Activated naive CD8-positive, alpha-beta T cell treated with anti-CD3 and anti-CD28 coated beads, Interleukin-2, amount 10 ng/mL, durations not matched to agents 7 days and 5 days (primary cell): ENCODE measurements around the gene SIRT2. TPM values are rescaled to one million over a fixed set of nuclear protein-coding genes. Genes with fewer than 3 reads are reported as not detected.

Source experiments
- ATAC-seq: fragments of 150-1000 bp; cut with Tn5 transposase; one replicate; pipeline ENCODE4 v1.10.0; 2021; ENCODE audit warnings: low read depth, moderate library complexity
- POLR2A ChIA-PET: fragments of 350-600 bp; sonication (Branson Sonifier 250); formaldehyde crosslinking; loops from one replicate; lab custom pipeline; 2021; ENCODE audit warnings: antibody characterized with exemption; lab: Charles Lee
- DNase-seq: peaks from one replicate; pipeline ENCODE4 v3.0.0; 2021
- H3K27ac Mint-ChIP-seq: one replicate; pipeline ENCODE4 v1.8.0; 2022; ENCODE audit warnings: mild to moderate bottlenecking, mixed read lengths
- H3K27me3 Mint-ChIP-seq: one replicate; pipeline ENCODE4 v1.8.0; 2022; ENCODE audit warnings: mild to moderate bottlenecking, moderate library complexity, mixed read lengths
- H3K36me3 Mint-ChIP-seq: one replicate; pipeline ENCODE4 v1.8.0; 2021; ENCODE audit warnings: mild to moderate bottlenecking, mixed read lengths
- H3K4me1 Mint-ChIP-seq: one replicate; pipeline ENCODE4 v1.8.0; 2021; ENCODE audit warnings: mixed read lengths
- H3K4me3 Mint-ChIP-seq: one replicate; pipeline ENCODE4 v1.8.0; 2022; ENCODE audit warnings: mild to moderate bottlenecking, moderate library complexity, mixed read lengths
- H3K9me3 Mint-ChIP-seq: one replicate; pipeline ENCODE4 v1.8.0; 2021; ENCODE audit warnings: mixed read lengths
- total RNA-seq, 2 experiments: library from RNA; stranded (reverse); gene quantifications; one replicate each; pipeline ENCODE4 v1.2.3, GENCODE V29; 2021

SIRT2 gene
- total RNA-seq, 2 experiments from 2014 or later: 46.6 to 49.1 TPM

GRCh38 chr19:38850436-38850975, 48.9 kb downstream of the SIRT2 start:
- ATAC-seq (peak; percentile 82), DNase-seq (peak; percentile 95)
- Mint-ChIP-seq H3K27me3 (no peaks in the 10 kb centered on the region), H3K4me1 (peaks cover 36% of the 10 kb centered on the region), H3K27ac (peak overlapping the region; percentile 100), H3K9me3 (no peaks in the 10 kb centered on the region), H3K36me3 (peaks cover 27% of the 10 kb centered on the region), H3K4me3 (peak overlapping the region; percentile 97)
- POLR2A ChIA-PET: interaction anchor here (0.8 to 7.3 kb wide), 8 partner anchors 8 to 448 kb away, joined by 3 to 161 read pairs (median 6); partner anchors contain the start of genes ECH1, EIF3K, FAM98C and NFKBIB

- H3K36me3 Mint-ChIP-seq: peaks cover 30% of the 10 kb centered on the region
Measured at GRCh38 chr19:38849860-38850435, 49.5 kb downstream of the SIRT2 start, which contains the start of gene HNRNPL. HNRNPL (minus strand) TSS chr19:38849986; CDS start chr19:38849966, 20 bp downstream.

GRCh38 chr19:38849147-38849859, 50.1 kb downstream of the SIRT2 start:
- H3K36me3 Mint-ChIP-seq: peaks cover 32% of the 10 kb centered on the region
- H3K4me3 Mint-ChIP-seq: peak overlapping the region; percentile 97

More at GRCh38 chr19:38849860-38850435, 49.5 kb downstream of the SIRT2 start, which contains the start of gene HNRNPL:
- POLR2A ChIA-PET: interaction anchor here (1.0 to 7.3 kb wide), 10 partner anchors 10 to 447 kb away, joined by 3 to 161 read pairs (median 7); partner anchors contain the start of genes ECH1, FAM98C, MRPS12 and NFKBIB
- peak within 1 kb of the TSS; percentile 100 for H3K27ac Mint-ChIP-seq
- no peaks in the 10 kb centered on the region for H3K27me3 Mint-ChIP-seq
- ATAC-seq (peak; percentile 65), DNase-seq (peak; percentile 100)
- H3K9me3 Mint-ChIP-seq: no peaks in the 10 kb centered on the region
- peak within 1 kb of the TSS; percentile 97 for H3K4me3 Mint-ChIP-seq
- peaks cover 38% of the 10 kb centered on the region for H3K4me1 Mint-ChIP-seq

GRCh38 chr19:38848299-38849146, 50.9 kb downstream of the SIRT2 start:
- ATAC-seq (no peak), DNase-seq (no peak)
- peak overlapping the region; percentile 100 for H3K27ac Mint-ChIP-seq
- no peaks in the 10 kb centered on the region for H3K9me3 Mint-ChIP-seq
- POLR2A ChIA-PET: interaction anchor here (0.6 to 7.3 kb wide), 20 partner anchors 8 to 445 kb away, joined by 3 to 161 read pairs (median 4); partner anchors contain the start of genes ACTN4, ECH1, FAM98C and MRPS12
- H3K27me3 Mint-ChIP-seq: no peaks in the 10 kb centered on the region
- peaks cover 47% of the 10 kb centered on the region for H3K4me1 Mint-ChIP-seq
- H3K36me3 Mint-ChIP-seq: peaks cover 39% of the 10 kb centered on the region
- H3K4me3 Mint-ChIP-seq: peak overlapping the region; percentile 97

More at GRCh38 chr19:38849147-38849859, 50.1 kb downstream of the SIRT2 start:
- ATAC-seq: peak; percentile 14
- DNase-seq: peak; percentile 99
- POLR2A ChIA-PET: interaction anchor here (0.6 to 7.3 kb wide), 20 partner anchors 8 to 446 kb away, joined by 3 to 161 read pairs (median 4); partner anchors contain the start of genes ACTN4, ECH1, FAM98C and MRPS12
- Mint-ChIP-seq H3K27ac (peak overlapping the region; percentile 100), H3K4me1 (peaks cover 42% of the 10 kb centered on the region), H3K9me3 (no peaks in the 10 kb centered on the region), H3K27me3 (no peaks in the 10 kb centered on the region)

GRCh38 chr19:38846097-38846496, 53.3 kb downstream of the SIRT2 start:
- Mint-ChIP-seq H3K9me3 (no peaks in the 10 kb centered on the region), H3K36me3 (peaks cover 58% of the 10 kb centered on the region), H3K27ac (peak overlapping the region; percentile 40), H3K4me3 (peak overlapping the region; percentile 26), H3K4me1 (peaks cover 56% of the 10 kb centered on the region), H3K27me3 (no peaks in the 10 kb centered on the region)
- ATAC-seq (no peak), DNase-seq (no peak)
- POLR2A ChIA-PET: interaction anchor here (0.8 kb wide), 1 partner anchor 32 kb away, joined by 3 read pairs; the partner anchor contains the start of gene RINL

GRCh38 chr19:38845374-38846024, 53.9 kb downstream of the SIRT2 start:
- H3K4me3 Mint-ChIP-seq: peak overlapping the region; percentile 20
- DNase-seq (no peak), ATAC-seq (no peak)
- H3K9me3 Mint-ChIP-seq: no peaks in the 10 kb centered on the region
- H3K27ac Mint-ChIP-seq: peak overlapping the region; percentile 40
- POLR2A ChIA-PET: interaction anchor here (0.8 kb wide), 1 partner anchor 33 kb away, joined by 3 read pairs; the partner anchor contains the start of gene RINL
- peaks cover 63% of the 10 kb centered on the region for H3K36me3 Mint-ChIP-seq
- H3K4me1 Mint-ChIP-seq: peaks cover 55% of the 10 kb centered on the region
- no peaks in the 10 kb centered on the region for H3K27me3 Mint-ChIP-seq

- Mint-ChIP-seq H3K4me3 (peak overlapping the region; percentile 36), H3K27ac (peak overlapping the region; percentile 96), H3K4me1 (peaks cover 57% of the 10 kb centered on the region), H3K9me3 (no peaks in the 10 kb centered on the region), H3K27me3 (no peaks in the 10 kb centered on the region), H3K36me3 (peaks cover 69% of the 10 kb centered on the region)
- no peak for ATAC-seq
- POLR2A ChIA-PET: interaction anchor here (0.7 to 3.6 kb wide), 5 partner anchors 9 to 83 kb away, joined by 3 to 55 read pairs (median 5); partner anchors contain the start of genes ECH1 and RINL
- no peak for DNase-seq
Measured at GRCh38 chr19:38844093-38844686, 55.2 kb downstream of the SIRT2 start.

- H3K4me1 Mint-ChIP-seq: peaks cover 53% of the 10 kb centered on the region
- POLR2A ChIA-PET: interaction anchor here (1.5 to 3.6 kb wide), 4 partner anchors 9 to 35 kb away, joined by 5 to 55 read pairs (median 24); partner anchors contain the start of genes ECH1 and RINL
Measured at GRCh38 chr19:38843175-38843758, 56.2 kb downstream of the SIRT2 start.

GRCh38 chr19:38842439-38843174, 56.8 kb downstream of the SIRT2 start:
- DNase-seq: peak; percentile 71
- Mint-ChIP-seq H3K36me3 (peaks cover 60% of the 10 kb centered on the region), H3K4me3 (peak overlapping the region; percentile 79), H3K27ac (peak overlapping the region; percentile 96), H3K27me3 (no peaks in the 10 kb centered on the region), H3K4me1 (peaks cover 48% of the 10 kb centered on the region), H3K9me3 (no peaks in the 10 kb centered on the region)
- ATAC-seq: peak; percentile 91
- POLR2A ChIA-PET: interaction anchor here (0.5 to 3.6 kb wide), 21 partner anchors 9 to 439 kb away, joined by 3 to 55 read pairs (median 4); partner anchors contain the start of genes ECH1, EIF3K, FAM98C and MRPS12

More at GRCh38 chr19:38843175-38843758, 56.2 kb downstream of the SIRT2 start:
- DNase-seq: no peak
- H3K4me3 Mint-ChIP-seq: peak overlapping the region; percentile 79
- peak overlapping the region; percentile 96 for H3K27ac Mint-ChIP-seq
- H3K36me3 Mint-ChIP-seq: peaks cover 66% of the 10 kb centered on the region
- H3K9me3 Mint-ChIP-seq: no peaks in the 10 kb centered on the region
- no peaks in the 10 kb centered on the region for H3K27me3 Mint-ChIP-seq
- ATAC-seq: no peak

- Mint-ChIP-seq H3K4me3 (peak overlapping the region; percentile 79), H3K36me3 (peaks cover 57% of the 10 kb centered on the region), H3K4me1 (peaks cover 46% of the 10 kb centered on the region), H3K9me3 (no peaks in the 10 kb centered on the region), H3K27ac (peak overlapping the region; percentile 96), H3K27me3 (no peaks in the 10 kb centered on the region)
- POLR2A ChIA-PET: interaction anchor here (0.6 to 3.6 kb wide), 21 partner anchors 9 to 439 kb away, joined by 3 to 55 read pairs (median 5); partner anchors contain the start of genes ECH1, EIF3K, FAM98C and MRPS12
- peak; percentile 61 for DNase-seq
- peak; percentile 27 for ATAC-seq
Measured at GRCh38 chr19:38841787-38842438, 57.5 kb downstream of the SIRT2 start.
